Neural cell (in vitro differentiated cells): ENCODE measurements around the gene PSMD13. TPM values are rescaled to one million over a fixed set of nuclear protein-coding genes. Genes with fewer than 3 reads are reported as not detected.

Experiments used
- H2AFZ ChIP-seq: fragments of 200-600, 300-800 bp; sonication (generic), shearing (Covaris generic); 2 replicates; pipeline ENCODE4 v1.6.0; 2014; ENCODE audit warnings: low read depth, mild to moderate bottlenecking, antibody characterized with exemption, low read length, moderate library complexity
- H3F3A ChIP-seq: fragments of 200-600 bp; shearing (Covaris generic); 2 replicates; pipeline ENCODE4 v1.6.1; 2016; ENCODE audit warnings: mild to moderate bottlenecking, moderate library complexity, mixed read lengths, antibody characterized with exemption, low read length; ENCODE audit not compliant: insufficient read depth, poor library complexity, severe bottlenecking
- H3K27ac ChIP-seq: fragments of 200-600, 300-800 bp; sonication (generic), shearing (Covaris generic); 2 replicates; pipeline ENCODE4 v1.5.1; 2014; ENCODE audit warnings: mild to moderate bottlenecking, low read length, moderate library complexity
- H3K27me3 ChIP-seq: fragments of 300-800, 200-600 bp; sonication (generic), shearing (Covaris generic); 2 replicates; pipeline ENCODE4 v1.6.0; 2014; ENCODE audit warnings: mild to moderate bottlenecking, low read depth, low read length, moderate library complexity; ENCODE audit not compliant: insufficient read depth
- H3K36me3 ChIP-seq: fragments of 300-800, 200-600 bp; sonication (generic), shearing (Covaris generic); 2 replicates; pipeline ENCODE4 v1.5.1; 2014; ENCODE audit warnings: mild to moderate bottlenecking, antibody characterized with exemption, low read length, moderate library complexity; ENCODE audit not compliant: insufficient read depth
- H3K4me2 ChIP-seq: fragments of 300-800, 200-600 bp; sonication (generic), shearing (Covaris generic); 2 replicates; pipeline ENCODE4 v1.6.0; 2014; ENCODE audit warnings: mild to moderate bottlenecking, low read length
- H3K4me3 ChIP-seq: fragments of 300-800, 200-600 bp; sonication (generic), shearing (Covaris generic); 2 replicates; pipeline ENCODE4 v1.5.1; 2014; ENCODE audit warnings: mild to moderate bottlenecking, low read length, moderate library complexity
- H3K79me2 ChIP-seq: fragments of 200-600 bp; shearing (Covaris generic); replicated peaks from 2 replicates; pipeline ENCODE4 v1.6.0; 2014; ENCODE audit warnings: mild to moderate bottlenecking, low read length, moderate library complexity; ENCODE audit not compliant: insufficient read depth
- H3K9ac ChIP-seq: fragments of 300-800, 200-600 bp; sonication (generic), shearing (Covaris generic); 2 replicates; pipeline ENCODE4 v1.6.1; 2016; ENCODE audit warnings: mild to moderate bottlenecking, low read length, mixed read lengths
- H3K9me2 ChIP-seq: fragments of 200-600 bp; shearing (Covaris generic); 2 replicates; pipeline ENCODE4 v1.6.1; 2016; ENCODE audit warnings: mild to moderate bottlenecking, low read length, mixed read lengths; ENCODE audit not compliant: insufficient read depth
- H3K9me3 ChIP-seq: fragments of 200-600, 300-800 bp; sonication (generic), shearing (Covaris generic); 2 replicates; pipeline ENCODE4 v1.6.1; 2016; ENCODE audit warnings: mild to moderate bottlenecking, mixed run types, low read length, moderate library complexity, mixed read lengths
- H4K20me1 ChIP-seq: fragments of 200-600 bp; shearing (Covaris generic); 2 replicates; pipeline ENCODE4 v1.6.1; 2016; ENCODE audit warnings: mild to moderate bottlenecking, mixed run types; ENCODE audit not compliant: insufficient read depth
- CTCF ChIP-seq: fragments of 450-650 bp; IDR thresholded peaks from 2 replicates; pipeline ENCODE4 v1.5.1; 2014; ENCODE audit warnings: antibody characterized with exemption, mild to moderate bottlenecking, moderate library complexity; ENCODE audit not compliant: poor library complexity, severe bottlenecking
- EP300 ChIP-seq: fragments of 450-650 bp; conservative IDR thresholded peaks from 2 replicates; pipeline ENCODE4 v1.6.1; 2014; ENCODE audit warnings: antibody characterized with exemption, mild to moderate bottlenecking, moderate library complexity; ENCODE audit not compliant: poor library complexity, severe bottlenecking
- EZH2 ChIP-seq: fragments of 200-600, 300-800 bp; shearing (Covaris generic), sonication (generic); IDR thresholded peaks from 2 replicates; pipeline ENCODE4 v1.6.1; 2014; ENCODE audit warnings: antibody characterized with exemption, low read length, borderline replicate concordance, mild to moderate bottlenecking; ENCODE audit not compliant: insufficient read depth, poor library complexity, severe bottlenecking
- MXI1 ChIP-seq: fragments of 450-650 bp; conservative IDR thresholded peaks from 2 replicates; pipeline ENCODE4 v1.6.1; 2014; ENCODE audit warnings: antibody characterized with exemption, mild to moderate bottlenecking; ENCODE audit not compliant: poor library complexity, severe bottlenecking
- POLR2AphosphoS5 ChIP-seq: IDR thresholded peaks from 2 replicates; pipeline ENCODE4 v1.6.1; 2012
- RAD21 ChIP-seq: fragments of 450-650 bp; conservative IDR thresholded peaks from 2 replicates; pipeline ENCODE4 v1.6.1; 2014; ENCODE audit warnings: antibody characterized with exemption, mild to moderate bottlenecking, moderate library complexity
- SMC3 ChIP-seq: fragments of 450-650 bp; conservative IDR thresholded peaks from 2 replicates; pipeline ENCODE4 v1.6.1; 2014; ENCODE audit warnings: antibody characterized with exemption, mild to moderate bottlenecking, moderate library complexity; ENCODE audit not compliant: poor library complexity
- TAF1 ChIP-seq: IDR thresholded peaks from 2 replicates; pipeline ENCODE4 v1.6.1; 2012; ENCODE audit warnings: low read depth
- polyA plus RNA-seq: library from polyadenylated mRNA; depleted of rRNA; stranded (reverse); fragments of >200 nt; gene quantifications from 2 replicates; pipeline ENCODE4 v1.2.3, GENCODE V29; 2014
- TF ChIP-seq, protein P1 (sequence below): IDR thresholded peaks from 2 replicates; pipeline ENCODE4 v1.6.1; 2012; ENCODE audit warnings: borderline replicate concordance

Gene PSMD13
- polyA plus RNA-seq, 1 donor from 2014 or later = 183 TPM

DNA sequence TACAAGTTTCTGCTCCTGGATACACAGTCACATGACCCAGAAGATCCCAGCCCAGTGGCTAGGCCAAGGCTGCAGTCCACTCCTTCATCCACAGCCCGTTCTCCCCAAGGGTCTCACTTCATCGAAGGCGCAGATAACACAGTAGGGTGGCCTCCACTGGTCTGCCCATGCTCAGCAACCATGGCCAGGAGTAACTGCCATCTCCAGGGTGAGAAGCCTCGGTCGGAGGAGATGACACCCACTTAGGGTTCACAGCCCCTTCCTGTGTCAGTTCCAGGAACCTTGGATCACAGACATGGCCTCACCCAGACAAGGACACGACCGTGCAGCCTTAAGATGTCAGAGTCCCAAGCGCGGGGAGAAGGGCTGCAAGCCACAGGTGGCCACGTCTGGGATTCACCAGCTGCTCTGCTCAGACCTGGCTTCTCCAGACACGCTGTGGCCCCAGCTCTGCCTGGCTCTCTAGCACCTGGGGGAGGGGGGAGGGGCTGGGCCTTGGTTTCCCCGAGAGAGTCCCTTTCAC lies 32.1 kb upstream of the PSMD13 start:
- no peaks in the 10 kb centered on the region for H3K27me3 ChIP-seq
- peaks cover 20% of the 10 kb centered on the region for H3K79me2 ChIP-seq
- no peak overlapping the region for H3K9ac ChIP-seq

DNA sequence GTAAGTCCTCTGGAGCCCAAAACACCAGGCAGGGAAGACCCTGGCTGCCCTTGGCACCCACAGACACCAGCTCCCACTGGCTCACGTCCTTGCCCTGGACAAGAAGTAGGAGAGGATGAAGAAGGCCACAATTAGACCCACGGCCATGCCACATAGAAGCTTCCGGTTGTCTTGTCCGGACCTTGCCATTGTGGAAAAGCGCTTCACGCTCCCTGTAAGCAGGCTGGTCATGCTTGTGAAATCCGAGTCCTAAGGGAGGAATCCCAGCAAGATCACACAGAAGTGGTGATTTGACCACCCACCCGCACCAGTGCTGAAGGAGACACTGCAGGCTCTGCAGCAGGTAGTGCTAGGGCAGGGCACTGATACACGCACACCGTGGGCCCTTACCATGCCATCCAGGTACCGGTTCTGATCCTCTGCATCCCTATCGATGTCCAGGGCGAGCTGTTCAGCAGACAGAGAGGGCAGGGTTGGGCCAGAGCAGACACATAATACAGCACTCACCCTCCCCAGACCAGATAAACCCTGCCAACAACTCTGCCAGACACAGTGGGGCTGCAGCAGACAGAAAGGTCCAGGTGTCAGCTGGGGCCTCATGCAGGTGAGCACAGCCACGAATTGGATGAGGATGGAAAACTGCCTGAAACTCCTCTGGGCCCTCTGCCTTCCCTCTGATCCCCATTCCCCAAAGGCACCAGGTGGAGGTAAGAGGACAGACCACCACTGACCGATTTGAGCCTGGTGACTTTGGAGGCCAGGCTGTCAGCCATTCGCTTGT lies 31.4 kb upstream of the PSMD13 start:
- no peak overlapping the region for H3K4me2 ChIP-seq
- H3K9me3 ChIP-seq = no peaks in the 10 kb centered on the region
- peak overlapping the region; percentile 97 for H3K4me3 ChIP-seq
- no peaks in the 10 kb centered on the region for H3F3A ChIP-seq
- no peak overlapping the region for H3K27ac ChIP-seq
- H3K9me2 ChIP-seq = no peaks in the 10 kb centered on the region
- peak overlapping the region; percentile 98 for H3K9ac ChIP-seq
- H3K79me2 ChIP-seq = peaks cover 28% of the 10 kb centered on the region
- no peak overlapping the region for H2AFZ ChIP-seq
- H3K36me3 ChIP-seq = no peaks in the 10 kb centered on the region
- H4K20me1 ChIP-seq = peaks cover 3% of the 10 kb centered on the region
- no peaks in the 10 kb centered on the region for H3K27me3 ChIP-seq
- TF ChIP-seq, protein P1, sequence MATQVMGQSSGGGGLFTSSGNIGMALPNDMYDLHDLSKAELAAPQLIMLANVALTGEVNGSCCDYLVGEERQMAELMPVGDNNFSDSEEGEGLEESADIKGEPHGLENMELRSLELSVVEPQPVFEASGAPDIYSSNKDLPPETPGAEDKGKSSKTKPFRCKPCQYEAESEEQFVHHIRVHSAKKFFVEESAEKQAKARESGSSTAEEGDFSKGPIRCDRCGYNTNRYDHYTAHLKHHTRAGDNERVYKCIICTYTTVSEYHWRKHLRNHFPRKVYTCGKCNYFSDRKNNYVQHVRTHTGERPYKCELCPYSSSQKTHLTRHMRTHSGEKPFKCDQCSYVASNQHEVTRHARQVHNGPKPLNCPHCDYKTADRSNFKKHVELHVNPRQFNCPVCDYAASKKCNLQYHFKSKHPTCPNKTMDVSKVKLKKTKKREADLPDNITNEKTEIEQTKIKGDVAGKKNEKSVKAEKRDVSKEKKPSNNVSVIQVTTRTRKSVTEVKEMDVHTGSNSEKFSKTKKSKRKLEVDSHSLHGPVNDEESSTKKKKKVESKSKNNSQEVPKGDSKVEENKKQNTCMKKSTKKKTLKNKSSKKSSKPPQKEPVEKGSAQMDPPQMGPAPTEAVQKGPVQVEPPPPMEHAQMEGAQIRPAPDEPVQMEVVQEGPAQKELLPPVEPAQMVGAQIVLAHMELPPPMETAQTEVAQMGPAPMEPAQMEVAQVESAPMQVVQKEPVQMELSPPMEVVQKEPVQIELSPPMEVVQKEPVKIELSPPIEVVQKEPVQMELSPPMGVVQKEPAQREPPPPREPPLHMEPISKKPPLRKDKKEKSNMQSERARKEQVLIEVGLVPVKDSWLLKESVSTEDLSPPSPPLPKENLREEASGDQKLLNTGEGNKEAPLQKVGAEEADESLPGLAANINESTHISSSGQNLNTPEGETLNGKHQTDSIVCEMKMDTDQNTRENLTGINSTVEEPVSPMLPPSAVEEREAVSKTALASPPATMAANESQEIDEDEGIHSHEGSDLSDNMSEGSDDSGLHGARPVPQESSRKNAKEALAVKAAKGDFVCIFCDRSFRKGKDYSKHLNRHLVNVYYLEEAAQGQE = no peak
- no peak for TF ChIP-seq EZH2
- no peak for TF ChIP-seq RAD21
- TF ChIP-seq MXI1 = no peak
- TF ChIP-seq TAF1 = no peak
- TF ChIP-seq SMC3 = no peak

More for the DNA sequence above, 32.1 kb upstream of the PSMD13 start:
- Histone ChIP-seq H3K36me3 (no peaks in the 10 kb centered on the region), H3K9me3 (no peaks in the 10 kb centered on the region), H3K9me2 (no peaks in the 10 kb centered on the region), H3K27ac (no peak overlapping the region), H3K4me2 (no peak overlapping the region), H3F3A (no peaks in the 10 kb centered on the region), H2AFZ (no peak overlapping the region), H4K20me1 (peaks cover 3% of the 10 kb centered on the region), H3K4me3 (no peak overlapping the region)
- TF ChIP-seq EP300 = no peak
- no peak for TF ChIP-seq RAD21
- no peak for TF ChIP-seq TAF1
- TF ChIP-seq MXI1 = no peak
- no peak for TF ChIP-seq POLR2AphosphoS5
- TF ChIP-seq CTCF = no peak
- no peak for TF ChIP-seq SMC3
- TF ChIP-seq EZH2 = no peak
- TF ChIP-seq, protein P1 = no peak
